K562 (cell line): Measurements from ENCODE around the gene HOXC12. TPM values are rescaled to one million over a fixed set of nuclear protein-coding genes. Genes with fewer than 3 reads are reported as not detected.

Experiments used
- ATAC-seq: fragments of 200-7000 bp; cut with Tn5 transposase; 3 replicates; pipeline ENCODE4 v1.9.1; 2020; ENCODE audit warnings: moderate library complexity
- BruUV-seq: library from RNA; stranded (reverse); fragments of 400-500 nt; replicated peaks from 2 replicates; lab custom pipeline; 2021; lab: Mats Ljungman, UMichigan
- CTCF ChIA-PET: fragments of 300-600 bp; formaldehyde crosslinking; extraction: SDS; loops from one replicate; lab custom pipeline; 2021; ENCODE audit warnings: low intra/inter-chr PET ratio; lab: Yijun Ruan, JAX
- POLR2A ChIA-PET: fragments of 300-600, 350-650 bp; sonication (Branson Sonifier 250); formaldehyde crosslinking; extraction: SDS; loops from one replicate; lab custom pipeline; 2021; ENCODE audit warnings: antibody characterized with exemption, inconsistent platforms; lab: Yijun Ruan, JAX
- DNase-seq, 4 experiments: peaks; one replicate each; pipeline versions ENCODE4 v3.0.0 to v3.0.0-alpha.2; 2011 to 2018; ENCODE audit warnings: low spot score in 3 of 4, mixed read lengths in 3 of 4; ENCODE audit errors: extremely low read depth in 1 of 4
- FAIRE-seq: peaks from 2 replicates; lab custom pipeline; 2011; peaks lifted over from hg19 to GRCh38; lab: Jason Lieb, UNC
- H2AFZ ChIP-seq: 2 replicates; pipeline ENCODE4 v1.6.0; 2011; ENCODE audit warnings: low read depth, low read length, control low read depth, inconsistent platforms
- H3K27ac ChIP-seq: fragments of 200-600 bp; 3 replicates; pipeline ENCODE4 v1.8.0; 2011; ENCODE audit warnings: low read depth, mild to moderate bottlenecking, control low read depth, inconsistent platforms, low read length, moderate library complexity, mixed read lengths; ENCODE audit errors: extremely low read depth
- H3K27me3 ChIP-seq, 2 experiments: fragments of 300-600 bp in 1 of 2; 2 replicates in 1 of 2; 3 replicates in 1 of 2; pipeline versions ENCODE4 v1.6.0 to v1.8.0; 2011; ENCODE audit warnings: inconsistent platforms in 2 of 2, low read length in 2 of 2, mild to moderate bottlenecking in 1 of 2, mixed read lengths in 1 of 2, moderate library complexity in 1 of 2; ENCODE audit not compliant: control insufficient read depth in 2 of 2, insufficient read depth in 2 of 2
- H3K36me3 ChIP-seq: fragments of 300-600 bp; 3 replicates; pipeline ENCODE4 v1.8.0; 2011; ENCODE audit warnings: mild to moderate bottlenecking, low read length, inconsistent platforms; ENCODE audit not compliant: control insufficient read depth, insufficient read depth
- H3K4me1 ChIP-seq, 2 experiments: fragments of 200-600 bp in 1 of 2; replicated peaks in 1 of 2; 2 replicates in 1 of 2; 3 replicates in 1 of 2; pipeline versions ENCODE4 v1.5.1 to v1.8.0; 2011; ENCODE audit warnings: inconsistent platforms in 2 of 2, low read length in 2 of 2, mild to moderate bottlenecking in 1 of 2, mixed read lengths in 1 of 2, moderate library complexity in 1 of 2; ENCODE audit not compliant: control insufficient read depth in 2 of 2, insufficient read depth in 2 of 2
- H3K4me2 ChIP-seq: 2 replicates; pipeline ENCODE4 v1.6.1; 2011; ENCODE audit warnings: low read length, control low read depth, inconsistent platforms, mixed read lengths; ENCODE audit not compliant: insufficient read depth
- H3K4me3 ChIP-seq: fragments of 200-600 bp; sonication (generic), shearing (Covaris generic); 2 replicates; pipeline ENCODE4 v1.5.1; 2016; ENCODE audit warnings: control low read depth, inconsistent platforms
- H3K79me2 ChIP-seq: fragments of 200-600 bp; 3 replicates; pipeline ENCODE4 v1.8.0; 2011; ENCODE audit warnings: low read length, inconsistent platforms; ENCODE audit not compliant: control insufficient read depth, insufficient read depth
- H3K9ac ChIP-seq, 2 experiments: 2 replicates each; pipeline versions ENCODE4 v1.6.0 to v1.6.1; 2011; ENCODE audit warnings: low read depth in 2 of 2, low read length in 2 of 2, control low read depth in 1 of 2, inconsistent platforms in 1 of 2, mild to moderate bottlenecking in 1 of 2, mixed read lengths in 1 of 2; ENCODE audit not compliant: insufficient read depth in 1 of 2
- H3K9me1 ChIP-seq: one replicate; pipeline ENCODE4 v1.6.0; 2011; ENCODE audit warnings: inconsistent platforms, mild to moderate bottlenecking, low read length, moderate library complexity; ENCODE audit not compliant: control insufficient read depth, insufficient read depth
- H3K9me3 ChIP-seq: replicated peaks from 2 replicates; pipeline ENCODE4 v1.5.1; 2011; ENCODE audit warnings: low read depth, low read length, inconsistent platforms; ENCODE audit not compliant: control insufficient read depth, insufficient read depth
- H4K20me1 ChIP-seq: replicated peaks from 2 replicates; pipeline ENCODE4 v1.6.1; 2011; ENCODE audit warnings: low read length, inconsistent platforms, mixed read lengths; ENCODE audit not compliant: control insufficient read depth, insufficient read depth
- MEF2A ChIP-seq: IDR thresholded peaks from 2 replicates; pipeline ENCODE4 v1.6.1; 2011; ENCODE audit warnings: low read depth, mild to moderate bottlenecking, low read length, moderate library complexity; ENCODE audit not compliant: control insufficient read depth
- SPI1 ChIP-seq: IDR thresholded peaks from 2 replicates; pipeline ENCODE4 v1.6.1; 2011; ENCODE audit warnings: low read depth, low read length, control low read depth, borderline replicate concordance
- SRSF7 ChIP-seq: fragments of 200-400 bp; formaldehyde crosslinking; optimal IDR thresholded peaks from 2 replicates; pipeline ENCODE3; 2017; ENCODE audit warnings: mild to moderate bottlenecking, low read depth, low read length
- ZNF695 ChIP-seq: fragments of 450-650 bp; formaldehyde crosslinking; IDR thresholded peaks from 2 replicates; pipeline ENCODE4 v1.4.0; 2020; ENCODE audit warnings: mild to moderate bottlenecking, moderate library complexity
- WGBS: fragments of 100-300 bp; shearing (Covaris generic); methylation state at CpG from one replicate; pipeline ENCODE4 v1.1.6; 2016; ENCODE audit warnings: low coverage, mixed read lengths; ENCODE audit not compliant: insufficient coverage; ENCODE audit errors: missing lambda C conversion rate; 5-methylcytosine and 5-hydroxymethylcytosine counted together
- in situ Hi-C: fragments of 300-500 bp; cut with MboI; formaldehyde crosslinking; loops from 4 replicates; pipeline ENCODE4 v1.15.0; 2018; ENCODE audit warnings: inconsistent platforms, mixed read lengths
- intact Hi-C: fragments of 100-400 bp; cut with micrococcal nuclease; formaldehyde crosslinking; loops from 2 replicates; pipeline ENCODE4 v1.14.2; 2022
- polyA plus RNA-seq, 8 experiments: library from polyadenylated mRNA; depleted of rRNA in 4 of 8; stranded (reverse) in 5 of 8; unstranded in 3 of 8; fragments of >200 nt; fragmentation: Nextera tagmentation in 2 of 8; fragmentation: Illumina TruSeq in 1 of 8; extraction: Ambion mirVana in 2 of 8; extraction: Trizol in 1 of 8; gene quantifications; 2 replicates each; pipeline versions ENCODE4 v1.2.1 to v1.2.3, GENCODE V29; 2011 to 2014; ENCODE audit warnings: inconsistent platforms in 1 of 8, missing spikeins in 1 of 8
- total RNA-seq, 7 experiments: library from RNA; depleted of rRNA in 6 of 7; stranded (reverse); fragments of >200 nt in 6 of 7; fragmentation: Illumina TruSeq in 2 of 7; extraction: Trizol in 2 of 7; gene quantifications; 2 replicates each; pipeline versions ENCODE4 v1.2.1 to v1.2.3, GENCODE V29; 2011 to 2021; ENCODE audit warnings: low replicate concordance in 1 of 7

Gene HOXC12
- total and polyA plus RNA-seq, 9 of the 15 experiments (the other 6 are each of a cell fraction or from before 2014, with no cell fraction given), result 0.04 to 0.36 (median 0.11) TPM; not detected in 1

GRCh38 chr12:53956914-53957536 is 2.3 kb downstream of the HOXC12 start:
- Histone ChIP-seq H3K4me1 (peaks cover 0 to 23% of the 10 kb centered on the region in 2 experiments; a peak in 2 of 5 replicates), H3K27ac (no peak overlapping the region), H3K36me3 (no peaks in the 10 kb centered on the region), H3K4me3 (no peak overlapping the region), H3K9ac (no peak overlapping the region), H3K4me2 (no peak overlapping the region), H3K79me2 (no peaks in the 10 kb centered on the region), H3K9me1 (no peaks in the 10 kb centered on the region), H2AFZ (no peak overlapping the region), H3K9me3 (no peaks in the 10 kb centered on the region), H4K20me1 (peaks cover 22% of the 10 kb centered on the region), H3K27me3 (peaks cover 62 to 95% of the 10 kb centered on the region in 2 experiments)
- 7% methylated on average over 10 of the region's 11 CpGs for WGBS
- peak; percentile 54; the same call in 1 of the 2 replicates for TF ChIP-seq SPI1
- no peak for TF ChIP-seq SRSF7
- BruUV-seq, result no TSS peak
- FAIRE-seq (no peak), ATAC-seq (peak; percentile 39; the same call in 2 of the 3 replicates), DNase-seq (no peak)
- ChIA-PET CTCF (no interaction called here), POLR2A (no interaction called here)
- in situ Hi-C loops, result no loop called here
- intact Hi-C loops, result no loop called here

- Histone ChIP-seq H3K27me3 (peaks cover 56 to 87% of the 10 kb centered on the region in 2 experiments), H3K4me1 (peaks cover 0 to 15% of the 10 kb centered on the region in 2 experiments; a peak in 2 of 5 replicates), H4K20me1 (peaks cover 22% of the 10 kb centered on the region; the same call in 1 of the 2 replicates), H3K9me1 (no peaks in the 10 kb centered on the region), H3K9ac (no peak overlapping the region), H3K79me2 (no peaks in the 10 kb centered on the region), H3K9me3 (no peaks in the 10 kb centered on the region), H3K4me2 (no peak overlapping the region), H3K4me3 (no peak overlapping the region), H3K27ac (no peak overlapping the region), H2AFZ (no peak overlapping the region), H3K36me3 (no peaks in the 10 kb centered on the region)
- TF ChIP-seq MEF2A (no peak), ZNF695 (CRISPR knock-in tag) (no peak)
- DNase-seq (no peak), FAIRE-seq (no peak), ATAC-seq (peak; percentile 20; the same call in 1 of the 3 replicates)
- WGBS, result 0% methylated on average over 3 of the region's 3 CpGs
- POLR2A ChIA-PET, result interaction anchor here (0.6 kb wide), 1 partner anchor 18 kb away, joined by 3 read pairs; no protein-coding TSS in a partner anchor
- no TSS peak for BruUV-seq
- CTCF ChIA-PET, result no interaction called here
- in situ Hi-C loops, result no loop called here
- intact Hi-C loops, result no loop called here
Measured at GRCh38 chr12:53958128-53958527, 3.4 kb downstream of the HOXC12 start.
